Lung (tissue), 12 donors: ENCODE measurements around the gene CENPC. TPM values are rescaled to one million over a fixed set of nuclear protein-coding genes. Genes with fewer than 3 reads are reported as not detected.

Source experiments
- ATAC-seq: fragments of 200-7000 bp; cut with Tn5 transposase; one replicate; pipeline ENCODE4 v1.9.1; 2020; ENCODE audit warnings: moderate number of reproducible peaks; ENCODE audit not compliant: insufficient read depth, low FRiP score
- DNase-seq, 3 donors: peaks; one replicate each; pipeline ENCODE4 v3.0.0-alpha.2; 2013 to 2017
- H3K27ac ChIP-seq, 2 donors: one replicate each; pipeline ENCODE4 v1.5.1; 2013; ENCODE audit warnings: mild to moderate bottlenecking in 2 of 2, moderate library complexity in 2 of 2, control low read depth in 1 of 2, inconsistent platforms in 1 of 2, low read depth in 1 of 2, low read length in 1 of 2
- H3K27me3 ChIP-seq, 3 donors: one replicate each; pipeline ENCODE4 v1.5.1; 2013; ENCODE audit warnings: low read length in 2 of 3; ENCODE audit not compliant: control insufficient read depth in 3 of 3, insufficient read depth in 3 of 3
- H3K36me3 ChIP-seq, 4 donors: one replicate each; pipeline ENCODE4 v1.5.1; 2013; ENCODE audit warnings: low read length in 4 of 4, mild to moderate bottlenecking in 1 of 4, moderate library complexity in 1 of 4; ENCODE audit not compliant: control insufficient read depth in 4 of 4, insufficient read depth in 4 of 4
- H3K4me1 ChIP-seq, 5 donors: one replicate each; pipeline ENCODE4 v1.5.1; 2013; ENCODE audit warnings: low read length in 5 of 5, mild to moderate bottlenecking in 2 of 5, moderate library complexity in 1 of 5; ENCODE audit not compliant: control insufficient read depth in 5 of 5, insufficient read depth in 5 of 5
- H3K4me3 ChIP-seq: one replicate; pipeline ENCODE4 v1.5.1; 2013; ENCODE audit warnings: mild to moderate bottlenecking, control low read depth, moderate library complexity
- H3K9ac ChIP-seq, 2 donors: one replicate each; pipeline ENCODE4 v1.5.1; 2013; ENCODE audit warnings: low read length in 2 of 2, control low read depth in 1 of 2; ENCODE audit not compliant: insufficient read depth in 1 of 2
- H3K9me3 ChIP-seq, 4 donors: one replicate each; pipeline ENCODE4 v1.5.1; 2013; ENCODE audit warnings: low read length in 3 of 4, mild to moderate bottlenecking in 1 of 4, moderate library complexity in 1 of 4; ENCODE audit not compliant: control insufficient read depth in 4 of 4, insufficient read depth in 3 of 4
- WGBS, 2 donors: extraction: QIAGEN DNeasy Blood & Tissue Kit; methylation state at CpG; one replicate each; pipeline ENCODE4 v1.1.7; 2013; 5-methylcytosine and 5-hydroxymethylcytosine counted together
- polyA plus RNA-seq, 2 donors: library from polyadenylated mRNA; stranded (reverse); fragments of 200-250 nt; gene quantifications; one replicate each; pipeline ENCODE4 v1.2.1, GENCODE V29; 2013
- total RNA-seq, 2 donors: library from RNA; depleted of rRNA in 1 of 2; stranded (reverse); fragments of >200 nt in 1 of 2; gene quantifications; one replicate each; pipeline ENCODE4 v1.2.1, GENCODE V29; 2014 to 2021
- TF ChIP-seq, protein P1 (sequence below): IDR thresholded peaks from 2 replicates; pipeline ENCODE4 v1.5.1; 2012; ENCODE audit warnings: mild to moderate bottlenecking; ENCODE audit errors: control extremely low read depth, extremely low read depth
- donor health status: control.
- donor health status: control.
- donor health status: Bipolar disorder and iron deficiency.
- donor health status: healthy.
- donor health status: DM: yes; HTN: yes; CAD: no.

The CENPC gene
- total and polyA plus RNA-seq, 4 donors, result 4.2 to 57.1 (median 9.8) TPM

DNA sequence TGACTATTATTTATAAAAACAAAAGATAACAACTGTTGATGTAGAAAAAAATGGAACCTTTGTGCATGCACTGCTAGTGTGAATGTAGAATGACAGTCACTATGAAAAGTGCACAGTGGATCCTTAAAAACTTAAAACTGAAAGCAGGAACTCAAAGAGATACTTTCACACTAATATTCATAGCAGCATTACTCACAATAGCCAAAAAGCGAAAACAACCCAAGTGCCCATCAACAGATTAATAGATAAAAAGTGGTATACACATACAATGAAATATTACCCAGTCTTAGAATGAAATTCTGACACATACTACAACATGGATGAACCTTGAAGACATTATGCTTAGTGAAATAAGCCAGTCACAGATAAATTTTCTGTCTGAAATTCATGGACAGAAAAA is 23.8 kb downstream of the CENPC start:
- WGBS, 2 donors, result 84 to 88% methylated on average over 1 of the region's 1 CpG
- H3K4me3 ChIP-seq, result no peak overlapping the region
- ATAC-seq (no peak), DNase-seq (no peak)
- no peak overlapping the region for H3K27ac ChIP-seq
- no peaks in the 10 kb centered on the region for H3K27me3 ChIP-seq
- peaks cover 0 to 2% (median 0%) of the 10 kb centered on the region in 4 donors for H3K9me3 ChIP-seq
- H3K4me1 ChIP-seq, result peaks cover 0 to 4% (median 0%) of the 10 kb centered on the region in 5 donors
- TF ChIP-seq, protein P1, sequence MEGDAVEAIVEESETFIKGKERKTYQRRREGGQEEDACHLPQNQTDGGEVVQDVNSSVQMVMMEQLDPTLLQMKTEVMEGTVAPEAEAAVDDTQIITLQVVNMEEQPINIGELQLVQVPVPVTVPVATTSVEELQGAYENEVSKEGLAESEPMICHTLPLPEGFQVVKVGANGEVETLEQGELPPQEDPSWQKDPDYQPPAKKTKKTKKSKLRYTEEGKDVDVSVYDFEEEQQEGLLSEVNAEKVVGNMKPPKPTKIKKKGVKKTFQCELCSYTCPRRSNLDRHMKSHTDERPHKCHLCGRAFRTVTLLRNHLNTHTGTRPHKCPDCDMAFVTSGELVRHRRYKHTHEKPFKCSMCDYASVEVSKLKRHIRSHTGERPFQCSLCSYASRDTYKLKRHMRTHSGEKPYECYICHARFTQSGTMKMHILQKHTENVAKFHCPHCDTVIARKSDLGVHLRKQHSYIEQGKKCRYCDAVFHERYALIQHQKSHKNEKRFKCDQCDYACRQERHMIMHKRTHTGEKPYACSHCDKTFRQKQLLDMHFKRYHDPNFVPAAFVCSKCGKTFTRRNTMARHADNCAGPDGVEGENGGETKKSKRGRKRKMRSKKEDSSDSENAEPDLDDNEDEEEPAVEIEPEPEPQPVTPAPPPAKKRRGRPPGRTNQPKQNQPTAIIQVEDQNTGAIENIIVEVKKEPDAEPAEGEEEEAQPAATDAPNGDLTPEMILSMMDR, result no peak
- H3K36me3 ChIP-seq, result peaks cover 0 to 14% (median under 1%) of the 10 kb centered on the region in 4 donors
- H3K9ac ChIP-seq, result no peak overlapping the region

DNA sequence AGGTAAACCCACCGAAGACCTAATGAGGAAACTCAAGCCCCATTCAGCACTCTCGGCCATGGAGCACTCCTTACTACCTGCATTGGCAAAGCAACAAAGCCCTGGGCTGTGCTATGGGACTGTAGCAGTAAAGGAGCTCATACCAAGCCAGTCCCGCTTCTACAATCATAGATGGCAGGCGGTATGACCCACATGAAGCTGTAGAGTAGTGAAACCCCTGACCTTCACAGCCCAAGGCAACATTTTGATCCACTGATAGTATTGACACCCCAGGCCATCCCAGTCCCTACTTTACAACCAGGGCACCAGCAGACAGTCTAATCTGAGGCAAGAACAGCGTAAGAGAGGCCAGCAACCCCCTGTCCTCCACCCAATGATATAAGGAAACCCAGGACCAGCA is 25.2 kb downstream of the CENPC start:
- peaks cover 0 to 10% (median 0%) of the 10 kb centered on the region in 4 donors for H3K36me3 ChIP-seq
- ATAC-seq, result no peak
- WGBS, 2 donors, result 94 to 98% methylated on average over 5 of the region's 5 CpGs
- TF ChIP-seq, protein P1, result no peak
- no peak for DNase-seq
- H3K9me3 ChIP-seq, result peaks cover 0 to 2% (median 0%) of the 10 kb centered on the region in 4 donors
- H3K27me3 ChIP-seq, result no peaks in the 10 kb centered on the region
- H3K27ac ChIP-seq, result no peak overlapping the region
- H3K4me3 ChIP-seq, result no peak overlapping the region
- no peak overlapping the region for H3K9ac ChIP-seq
- H3K4me1 ChIP-seq, result peaks cover 0 to 2% (median 0%) of the 10 kb centered on the region in 5 donors

DNA sequence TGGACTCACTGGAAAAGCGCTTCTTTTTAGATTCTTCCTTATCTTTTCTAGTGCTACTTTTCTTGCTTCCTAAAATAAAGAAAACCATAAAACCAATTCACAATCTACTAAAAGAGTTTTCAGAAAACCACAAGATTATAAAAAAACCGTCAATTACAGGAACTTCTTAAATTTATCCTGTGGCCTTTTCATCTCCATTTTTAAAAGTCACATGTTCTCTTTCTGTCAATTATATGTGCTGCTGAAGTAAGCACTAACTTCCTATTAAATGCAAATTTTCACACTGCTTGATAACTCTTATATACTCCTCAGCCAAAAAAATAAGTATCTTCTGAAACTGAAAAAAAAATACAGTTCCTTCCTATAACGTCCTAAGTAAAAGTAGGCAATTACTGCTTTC is 32.8 kb downstream of the CENPC start:
- H3K27me3 ChIP-seq, result no peaks in the 10 kb centered on the region
- H3K9me3 ChIP-seq, result no peaks in the 10 kb centered on the region
- 34 to 61% methylated on average over 3 of the region's 3 CpGs for WGBS, 2 donors
- ATAC-seq (no peak), DNase-seq (no peak)
- no peak overlapping the region for H3K27ac ChIP-seq
- no peak overlapping the region for H3K4me3 ChIP-seq
- no peak overlapping the region for H3K9ac ChIP-seq
- peaks cover 6 to 26% (median 17%) of the 10 kb centered on the region in 4 donors for H3K36me3 ChIP-seq
- H3K4me1 ChIP-seq, result no peaks in the 10 kb centered on the region
- TF ChIP-seq, protein P1, result no peak

DNA sequence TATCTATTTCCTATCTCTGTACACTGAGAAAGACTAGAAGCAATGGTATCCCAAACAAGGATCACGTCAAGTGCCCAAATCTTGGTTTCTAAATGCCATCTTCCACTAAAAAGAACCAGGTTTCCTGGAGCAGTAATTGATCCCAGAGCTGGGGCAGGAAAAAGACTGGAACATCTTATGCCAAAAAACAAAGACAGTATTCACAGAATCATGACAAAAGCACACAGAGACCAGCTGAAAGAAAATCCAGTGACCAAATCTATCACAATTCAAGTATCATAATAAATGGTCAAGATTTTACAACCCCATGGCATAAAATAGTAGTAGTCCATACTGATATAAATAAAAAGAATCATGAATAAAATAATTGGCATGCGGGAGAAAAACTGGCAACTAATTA is 44.9 kb downstream of the CENPC start:
- no peaks in the 10 kb centered on the region for H3K27me3 ChIP-seq
- WGBS, 2 donors, result 96 to 97% methylated on average over 2 of the region's 2 CpGs
- H3K27ac ChIP-seq, result no peak overlapping the region
- no peak overlapping the region for H3K4me3 ChIP-seq
- DNase-seq, result no peak
- no peak for ATAC-seq
- H3K36me3 ChIP-seq, result peaks cover 0 to 15% (median 11%) of the 10 kb centered on the region in 4 donors
- TF ChIP-seq, protein P1, result no peak
- no peaks in the 10 kb centered on the region for H3K4me1 ChIP-seq
- no peaks in the 10 kb centered on the region for H3K9me3 ChIP-seq
- H3K9ac ChIP-seq, result no peak overlapping the region
